Measurements from ENCODE around the gene IL6ST.

Gene IL6ST

GRCh38 chr5:55904152-55904551 lies 90.6 kb downstream of the IL6ST start:
- Histone ChIP-seq H4K20me1 (ENCODE audit: insufficient read depth, low read length, poor library complexity, severe bottlenecking) (no peaks in the 10 kb centered on the region), H3K4me3 (ENCODE audit: low read length, poor library complexity, severe bottlenecking) (no peak overlapping the region), H3K9ac (ENCODE audit: low read depth, low read length, poor library complexity, severe bottlenecking) (no peak overlapping the region), H3K4me1 (ENCODE audit: insufficient read depth, low read length, poor library complexity, severe bottlenecking) (peaks cover 13% of the 10 kb centered on the region), H3K9me2 (replicated peaks; ENCODE audit: low read depth, low read length) (no peaks in the 10 kb centered on the region), H3K9me3 (ENCODE audit: insufficient read depth, low read depth, low read length) (no peaks in the 10 kb centered on the region), H3K79me2 (ENCODE audit: insufficient read depth, low read length) (no peaks in the 10 kb centered on the region), H3F3A (ENCODE audit: low read depth) (no peaks in the 10 kb centered on the region), H3K27me3 (ENCODE audit: insufficient read depth, low read length, poor library complexity, severe bottlenecking) (no peaks in the 10 kb centered on the region), H3K36me3 (ENCODE audit: insufficient read depth, low read length) (no peaks in the 10 kb centered on the region), H3K4me2 (ENCODE audit: low read depth, low read length, poor library complexity, severe bottlenecking) (no peak overlapping the region), H2AFZ (ENCODE audit: low read length) (no peak overlapping the region)
- no peak for TF ChIP-seq EZH2phosphoT487 (IDR thresholded peaks at IDR 0.05; ENCODE audit: borderline replicate concordance)
- TF ChIP-seq CTCF (conservative IDR thresholded peaks at IDR 0.05; ENCODE audit: low read length) = no peak

- no peak overlapping the region for H2AFZ ChIP-seq (ENCODE audit: low read length)
- no peak for TF ChIP-seq EZH2phosphoT487 (IDR thresholded peaks at IDR 0.05; ENCODE audit: borderline replicate concordance)
- TF ChIP-seq CTCF (conservative IDR thresholded peaks at IDR 0.05; ENCODE audit: low read length) = no peak
Observed at GRCh38 chr5:55903121-55903701, 91.6 kb downstream of the IL6ST start.

GRCh38 chr5:55902696-55903095 lies 92.1 kb downstream of the IL6ST start:
- Histone ChIP-seq H3K9ac (ENCODE audit: low read depth, low read length, poor library complexity, severe bottlenecking) (no peak overlapping the region), H3K4me3 (ENCODE audit: low read length, poor library complexity, severe bottlenecking) (no peak overlapping the region), H2AFZ (ENCODE audit: low read length) (no peak overlapping the region), H4K20me1 (ENCODE audit: insufficient read depth, low read length, poor library complexity, severe bottlenecking) (no peaks in the 10 kb centered on the region), H3F3A (ENCODE audit: low read depth) (no peaks in the 10 kb centered on the region), H3K9me3 (ENCODE audit: insufficient read depth, low read depth, low read length) (no peaks in the 10 kb centered on the region), H3K4me2 (ENCODE audit: low read depth, low read length, poor library complexity, severe bottlenecking) (peak overlapping the region; percentile 49), H3K4me1 (ENCODE audit: insufficient read depth, low read length, poor library complexity, severe bottlenecking) (peaks cover 13% of the 10 kb centered on the region), H3K36me3 (ENCODE audit: insufficient read depth, low read length) (no peaks in the 10 kb centered on the region), H3K79me2 (ENCODE audit: insufficient read depth, low read length) (no peaks in the 10 kb centered on the region), H3K27me3 (ENCODE audit: insufficient read depth, low read length, poor library complexity, severe bottlenecking) (no peaks in the 10 kb centered on the region), H3K9me2 (replicated peaks; ENCODE audit: low read depth, low read length) (no peaks in the 10 kb centered on the region)
- TF ChIP-seq EZH2phosphoT487 (IDR thresholded peaks at IDR 0.05; ENCODE audit: borderline replicate concordance) (no peak), CTCF (conservative IDR thresholded peaks at IDR 0.05; ENCODE audit: low read length) (no peak)

More at GRCh38 chr5:55903121-55903701, 91.6 kb downstream of the IL6ST start:
- no peaks in the 10 kb centered on the region for H3K27me3 ChIP-seq (ENCODE audit: insufficient read depth, low read length, poor library complexity, severe bottlenecking)
- peaks cover 13% of the 10 kb centered on the region for H3K4me1 ChIP-seq (ENCODE audit: insufficient read depth, low read length, poor library complexity, severe bottlenecking)
- no peaks in the 10 kb centered on the region for H3F3A ChIP-seq (ENCODE audit: low read depth)
- no peaks in the 10 kb centered on the region for H3K9me2 ChIP-seq (replicated peaks; ENCODE audit: low read depth, low read length)
- H3K9me3 ChIP-seq (ENCODE audit: insufficient read depth, low read depth, low read length) = no peaks in the 10 kb centered on the region
- H3K9ac ChIP-seq (ENCODE audit: low read depth, low read length, poor library complexity, severe bottlenecking) = no peak overlapping the region
- H3K79me2 ChIP-seq (ENCODE audit: insufficient read depth, low read length) = no peaks in the 10 kb centered on the region
- no peaks in the 10 kb centered on the region for H3K36me3 ChIP-seq (ENCODE audit: insufficient read depth, low read length)
- H3K4me2 ChIP-seq (ENCODE audit: low read depth, low read length, poor library complexity, severe bottlenecking) = peak overlapping the region; percentile 49
- H4K20me1 ChIP-seq (ENCODE audit: insufficient read depth, low read length, poor library complexity, severe bottlenecking) = no peaks in the 10 kb centered on the region
- peak overlapping the region; percentile 19 for H3K4me3 ChIP-seq (ENCODE audit: low read length, poor library complexity, severe bottlenecking)

Data from Loucy (cell line).